HG02588 (cell line): Measurements from ENCODE around the gene PC.

Experiments
- ATAC-seq: cut with Tn5 transposase; IDR thresholded peaks from one replicate; pipeline ENCODE4 v1.9.1; 2021; ENCODE audit warnings: mild to moderate bottlenecking, moderate library complexity; ENCODE audit not compliant: unreplicated experiment

PC gene

GRCh38 chr11:66870131-66870530 lies 88.1 kb downstream of the PC start:
- no peak for ATAC-seq

GRCh38 chr11:66869567-66869870 lies 88.7 kb downstream of the PC start:
- no peak for ATAC-seq

GRCh38 chr11:66868726-66869566 lies 89.2 kb downstream of the PC start:
- peak; percentile 60 for ATAC-seq

- peak; percentile 5 for ATAC-seq
These were observed 90.0 kb downstream of the PC start for GRCh38 chr11:66868082-66868725.

- no peak for ATAC-seq
These were observed 90.7 kb downstream of the PC start for GRCh38 chr11:66867425-66868040.

- no peak for ATAC-seq
These were observed 91.6 kb downstream of the PC start for GRCh38 chr11:66866511-66866986.

GRCh38 chr11:66866007-66866406 lies 92.2 kb downstream of the PC start:
- ATAC-seq = no peak

- ATAC-seq = no peak
These were observed 93.1 kb downstream of the PC start for GRCh38 chr11:66864924-66865697.

GRCh38 chr11:66864172-66864901 lies 93.8 kb downstream of the PC start:
- ATAC-seq = no peak

GRCh38 chr11:66863428-66864125 lies 94.6 kb downstream of the PC start:
- ATAC-seq = no peak

GRCh38 chr11:66862559-66863037 lies 95.6 kb downstream of the PC start:
- ATAC-seq = no peak

GRCh38 chr11:66861774-66862558 lies 96.2 kb downstream of the PC start:
- ATAC-seq = no peak

- ATAC-seq = no peak
These were observed 97.0 kb downstream of the PC start for GRCh38 chr11:66861038-66861773.

GRCh38 chr11:66860449-66860831 lies 97.7 kb downstream of the PC start:
- no peak for ATAC-seq

- no peak for ATAC-seq
These were observed 98.3 kb downstream of the PC start for GRCh38 chr11:66859686-66860448.

GRCh38 chr11:66858939-66859685 lies 99.1 kb downstream of the PC start:
- ATAC-seq = no peak
